Measurements from ENCODE around the gene KIF3B.

GRCh38 chr20:32289661-32290431 is 12.4 kb downstream of the KIF3B start:
- TF ChIP-seq POLR2A (IDR thresholded peaks at IDR 0.05) (no peak), CTCF (IDR thresholded peaks at IDR 0.05) (no peak)

Data from adrenal gland (tissue), 5 donors.